PC-3 (cell line): ENCODE results near the gene CDH11. TPM values are rescaled to one million over a fixed set of nuclear protein-coding genes. Genes with fewer than 3 reads are reported as not detected.

Experiments used
- ATAC-seq: fragments of 200-7000 bp; cut with Tn5 transposase; 2 replicates; pipeline ENCODE4 v1.9.1; 2020; ENCODE audit warnings: mild to moderate bottlenecking, moderate library complexity
- BruUV-seq: library from RNA; stranded (reverse); fragments of 400-500 nt; replicated peaks from 2 replicates; lab custom pipeline; 2021; lab: Mats Ljungman, UMichigan
- CTCF ChIA-PET: fragments of 300-600 bp; sonication (Branson Sonifier 250); formaldehyde crosslinking; loops from one replicate; lab custom pipeline; 2022; ENCODE audit warnings: antibody characterized with exemption; lab: Charles Lee
- POLR2A ChIA-PET: fragments of 300-600 bp; sonication (Branson Sonifier 250); formaldehyde crosslinking; loops from one replicate; lab custom pipeline; 2022; ENCODE audit warnings: antibody characterized with exemption; ENCODE audit not compliant: unreplicated experiment; lab: Charles Lee
- DNase-seq: peaks from one replicate; pipeline ENCODE4 v3.0.0-alpha.2; 2015
- H2AFZ ChIP-seq: fragments of 300-600 bp; sonication (generic); 2 replicates; pipeline ENCODE4 v1.6.0; 2016; ENCODE audit warnings: antibody characterized with exemption, low read length
- H3F3A ChIP-seq: fragments of 300-600 bp; sonication (generic); one replicate; pipeline ENCODE4 v1.6.0; 2017; ENCODE audit warnings: antibody characterized with exemption, low read length, control low read depth, mild to moderate bottlenecking; ENCODE audit not compliant: unreplicated experiment
- H3K27ac ChIP-seq: fragments of 300-600 bp; sonication (generic); 2 replicates; pipeline ENCODE4 v1.5.1; 2016; ENCODE audit warnings: mild to moderate bottlenecking, low read length
- H3K27me3 ChIP-seq: fragments of 300-600 bp; sonication (generic); 2 replicates; pipeline ENCODE4 v1.6.1; 2016; ENCODE audit warnings: low read length, mixed read lengths
- H3K36me3 ChIP-seq: fragments of 300-600 bp; sonication (generic); 2 replicates; pipeline ENCODE4 v1.6.1; 2016; ENCODE audit warnings: low read depth, mixed run types, low read length, mixed read lengths
- H3K4me1 ChIP-seq: fragments of 300-600 bp; sonication (generic); 2 replicates; pipeline ENCODE4 v1.5.1; 2016; ENCODE audit warnings: low read length; ENCODE audit not compliant: insufficient read depth
- H3K4me2 ChIP-seq: fragments of 300-600 bp; sonication (generic); 2 replicates; pipeline ENCODE4 v1.6.0; 2016; ENCODE audit warnings: low read length
- H3K4me3 ChIP-seq: fragments of 300-600 bp; sonication (generic); 2 replicates; pipeline ENCODE4 v1.5.1; 2016; ENCODE audit warnings: mild to moderate bottlenecking, low read length, mixed read lengths
- H3K79me2 ChIP-seq: fragments of 300-600 bp; sonication (generic); 2 replicates; pipeline ENCODE4 v1.6.1; 2017; ENCODE audit warnings: low read length, mixed read lengths
- H3K9ac ChIP-seq: fragments of 300-600 bp; sonication (generic); 2 replicates; pipeline ENCODE4 v1.6.0; 2016; ENCODE audit warnings: mild to moderate bottlenecking, low read length
- H3K9me2 ChIP-seq: fragments of 300-600 bp; sonication (generic); replicated peaks from 2 replicates; pipeline ENCODE4 v1.6.1; 2016; ENCODE audit warnings: mixed run types, low read length, mixed read lengths
- H3K9me3 ChIP-seq: fragments of 300-600 bp; sonication (generic); 2 replicates; pipeline ENCODE4 v1.6.1; 2016; ENCODE audit warnings: low read length, mixed read lengths
- H4K20me1 ChIP-seq: fragments of 300-600 bp; sonication (generic); 2 replicates; pipeline ENCODE4 v1.6.1; 2016; ENCODE audit warnings: low read length, mixed read lengths
- EZH2 ChIP-seq: fragments of 300-600 bp; sonication (generic); IDR thresholded peaks from one replicate; pipeline ENCODE4 v1.6.1; 2017; ENCODE audit warnings: antibody characterized with exemption, mild to moderate bottlenecking, low read length; ENCODE audit not compliant: unreplicated experiment
- EZH2phosphoT487 ChIP-seq: fragments of 300-600 bp; sonication (generic); IDR thresholded peaks from 2 replicates; pipeline ENCODE4 v1.6.1; 2018; ENCODE audit warnings: mild to moderate bottlenecking, antibody characterized with exemption, low read length, borderline replicate concordance
- intact Hi-C: fragments of 100-400 bp; cut with micrococcal nuclease; formaldehyde crosslinking; loops from 2 replicates; pipeline ENCODE4 v1.9.0; 2023
- total RNA-seq: library from RNA; depleted of rRNA; stranded (reverse); fragments of >200 nt; gene quantifications from 2 replicates; pipeline ENCODE4 v1.2.3, GENCODE V29; 2014
- TF ChIP-seq, protein P1 (sequence below): fragments of 300-600 bp; sonication (generic); conservative IDR thresholded peaks from 2 replicates; pipeline ENCODE4 v1.5.1; 2017; ENCODE audit warnings: antibody characterized with exemption, low read depth, mild to moderate bottlenecking, low read length

Gene CDH11
- total RNA-seq, 1 experiment from 2014 or later, result 172 TPM

DNA sequence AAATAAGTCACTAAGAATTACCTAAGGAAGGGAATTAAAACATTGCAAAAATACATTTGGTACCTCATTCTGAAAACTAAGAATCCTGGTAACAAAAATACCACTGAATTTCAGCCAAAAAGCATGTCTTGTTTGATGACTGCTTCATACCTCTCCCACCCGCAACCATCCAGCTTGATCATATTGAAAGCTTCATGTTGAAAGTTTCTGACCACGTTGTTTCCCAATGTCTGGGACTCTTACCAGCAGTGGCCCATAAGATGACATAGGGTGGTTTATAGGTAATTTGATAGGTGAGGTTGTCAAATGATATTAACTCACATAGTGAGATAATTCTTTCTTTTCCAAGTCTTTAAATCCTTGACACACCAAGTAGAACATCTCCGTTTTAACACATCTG lies 139.3 kb downstream of the CDH11 start:
- no peak overlapping the region for H3K27ac ChIP-seq
- H3K4me3 ChIP-seq, result no peak overlapping the region
- H3K4me1 ChIP-seq, result no peaks in the 10 kb centered on the region
- H4K20me1 ChIP-seq, result peaks cover 3% of the 10 kb centered on the region; the same call in 1 of the 2 replicates
- POLR2A ChIA-PET, result no interaction called here
- no peaks in the 10 kb centered on the region for H3K9me3 ChIP-seq
- no peak overlapping the region for H3K9ac ChIP-seq
- H3K79me2 ChIP-seq, result no peaks in the 10 kb centered on the region
- peaks cover 21% of the 10 kb centered on the region for H3K36me3 ChIP-seq
- no peak for TF ChIP-seq EZH2phosphoT487
- TF ChIP-seq EZH2, result no peak
- TF ChIP-seq, protein P1, sequence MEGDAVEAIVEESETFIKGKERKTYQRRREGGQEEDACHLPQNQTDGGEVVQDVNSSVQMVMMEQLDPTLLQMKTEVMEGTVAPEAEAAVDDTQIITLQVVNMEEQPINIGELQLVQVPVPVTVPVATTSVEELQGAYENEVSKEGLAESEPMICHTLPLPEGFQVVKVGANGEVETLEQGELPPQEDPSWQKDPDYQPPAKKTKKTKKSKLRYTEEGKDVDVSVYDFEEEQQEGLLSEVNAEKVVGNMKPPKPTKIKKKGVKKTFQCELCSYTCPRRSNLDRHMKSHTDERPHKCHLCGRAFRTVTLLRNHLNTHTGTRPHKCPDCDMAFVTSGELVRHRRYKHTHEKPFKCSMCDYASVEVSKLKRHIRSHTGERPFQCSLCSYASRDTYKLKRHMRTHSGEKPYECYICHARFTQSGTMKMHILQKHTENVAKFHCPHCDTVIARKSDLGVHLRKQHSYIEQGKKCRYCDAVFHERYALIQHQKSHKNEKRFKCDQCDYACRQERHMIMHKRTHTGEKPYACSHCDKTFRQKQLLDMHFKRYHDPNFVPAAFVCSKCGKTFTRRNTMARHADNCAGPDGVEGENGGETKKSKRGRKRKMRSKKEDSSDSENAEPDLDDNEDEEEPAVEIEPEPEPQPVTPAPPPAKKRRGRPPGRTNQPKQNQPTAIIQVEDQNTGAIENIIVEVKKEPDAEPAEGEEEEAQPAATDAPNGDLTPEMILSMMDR, result no peak
- no peak overlapping the region for H2AFZ ChIP-seq
- no peaks in the 10 kb centered on the region for H3F3A ChIP-seq
- H3K9me2 ChIP-seq, result no peaks in the 10 kb centered on the region
- CTCF ChIA-PET, result no interaction called here
- ATAC-seq, result no peak
- H3K4me2 ChIP-seq, result no peak overlapping the region
- DNase-seq, result no peak
- BruUV-seq, result no TSS peak
- intact Hi-C loops, result no loop called here
- no peaks in the 10 kb centered on the region for H3K27me3 ChIP-seq

GRCh38 chr16:64981568-64982281 lies 140.1 kb downstream of the CDH11 start:
- ChIA-PET POLR2A (interaction anchor here (0.5 kb wide), 1 partner anchor 15 kb away, joined by 4 read pairs; no protein-coding TSS in a partner anchor), CTCF (no interaction called here)
- Histone ChIP-seq H4K20me1 (peaks cover 3% of the 10 kb centered on the region; the same call in 1 of the 2 replicates), H3K9me3 (no peaks in the 10 kb centered on the region), H3K4me1 (no peaks in the 10 kb centered on the region), H3K4me2 (no peak overlapping the region), H3F3A (no peaks in the 10 kb centered on the region), H3K9ac (no peak overlapping the region), H2AFZ (no peak overlapping the region), H3K4me3 (no peak overlapping the region), H3K27me3 (no peaks in the 10 kb centered on the region), H3K36me3 (peaks cover 12% of the 10 kb centered on the region), H3K79me2 (no peaks in the 10 kb centered on the region), H3K9me2 (no peaks in the 10 kb centered on the region), H3K27ac (no peak overlapping the region)
- DNase-seq, result no peak
- TF ChIP-seq EZH2, result no peak
- TF ChIP-seq EZH2phosphoT487, result no peak
- TF ChIP-seq, protein P1, result no peak
- no peak for ATAC-seq
- intact Hi-C loops, result no loop called here
- BruUV-seq, result no TSS peak
